ENCODE results near the gene ATF2.

DNA sequence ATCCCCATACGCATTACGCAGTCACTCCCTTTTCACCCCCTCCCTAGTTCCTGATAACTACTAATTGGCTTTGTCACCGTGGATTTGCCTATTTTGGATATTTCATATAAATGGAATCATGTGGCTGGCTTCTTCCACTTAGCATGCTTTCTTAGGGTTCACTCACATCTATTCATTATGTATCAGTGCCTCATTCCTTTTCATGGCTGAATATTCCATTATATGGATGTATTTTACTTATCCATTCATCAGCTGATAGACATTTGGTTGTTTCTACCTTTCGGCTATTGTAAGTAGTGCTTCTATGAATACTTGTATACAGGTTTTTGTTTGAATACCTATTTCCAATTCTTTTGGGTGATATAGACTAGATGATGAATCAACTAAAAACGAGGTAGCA is 8.6 kb upstream of the ATF2 start:
- TF ChIP-seq, protein P1, sequence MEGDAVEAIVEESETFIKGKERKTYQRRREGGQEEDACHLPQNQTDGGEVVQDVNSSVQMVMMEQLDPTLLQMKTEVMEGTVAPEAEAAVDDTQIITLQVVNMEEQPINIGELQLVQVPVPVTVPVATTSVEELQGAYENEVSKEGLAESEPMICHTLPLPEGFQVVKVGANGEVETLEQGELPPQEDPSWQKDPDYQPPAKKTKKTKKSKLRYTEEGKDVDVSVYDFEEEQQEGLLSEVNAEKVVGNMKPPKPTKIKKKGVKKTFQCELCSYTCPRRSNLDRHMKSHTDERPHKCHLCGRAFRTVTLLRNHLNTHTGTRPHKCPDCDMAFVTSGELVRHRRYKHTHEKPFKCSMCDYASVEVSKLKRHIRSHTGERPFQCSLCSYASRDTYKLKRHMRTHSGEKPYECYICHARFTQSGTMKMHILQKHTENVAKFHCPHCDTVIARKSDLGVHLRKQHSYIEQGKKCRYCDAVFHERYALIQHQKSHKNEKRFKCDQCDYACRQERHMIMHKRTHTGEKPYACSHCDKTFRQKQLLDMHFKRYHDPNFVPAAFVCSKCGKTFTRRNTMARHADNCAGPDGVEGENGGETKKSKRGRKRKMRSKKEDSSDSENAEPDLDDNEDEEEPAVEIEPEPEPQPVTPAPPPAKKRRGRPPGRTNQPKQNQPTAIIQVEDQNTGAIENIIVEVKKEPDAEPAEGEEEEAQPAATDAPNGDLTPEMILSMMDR (conservative IDR thresholded peaks at IDR 0.05 in 1 of 2, IDR thresholded peaks at IDR 0.05 in 1 of 2; ENCODE audit: low read depth in 1 of 2, low read length in 2 of 2), result no peak
- no peak for TF ChIP-seq EZH2 (IDR thresholded peaks at IDR 0.05; ENCODE audit: low read length, missing control alignments)
